ENCODE results near the gene SDK1. TPM values are rescaled to one million over a fixed set of nuclear protein-coding genes. Genes with fewer than 3 reads are reported as not detected.

Gene SDK1
- total and polyA plus RNA-seq, 10 of the 15 experiments (the other 5 are each of a cell fraction or from before 2014, with no cell fraction given) = 0.14 to 0.33 TPM; not detected in 8

- no peaks in the 10 kb centered on the region for H4K20me1 ChIP-seq (ENCODE audit: control insufficient read depth, insufficient read depth)
- no peak overlapping the region for H3K27ac ChIP-seq (ENCODE audit: control insufficient read depth, insufficient read depth)
- ChIA-PET POLR2A (no interaction called here), RAD21 (ENCODE audit: unreplicated experiment) (no interaction called here), CTCF (no interaction called here), SMC1A (ENCODE audit: uncharacterized antibody, unreplicated experiment) (no interaction called here)
- BruUV-seq (replicated peaks) = no TSS peak
- in situ Hi-C loops (cut with MboI) (no loop called here), intact Hi-C loops (cut with micrococcal nuclease; ENCODE audit: unreplicated experiment) (no loop called here)
- 70% methylated on average over 13 of the region's 16 CpGs for WGBS (ENCODE audit: insufficient coverage, insufficient replicate concordance, low lambda C conversion rate, missing lambda C conversion rate)
- no peak overlapping the region for H3K9ac ChIP-seq (ENCODE audit: control insufficient read depth, insufficient read depth, low read length)
- H3K4me2 ChIP-seq (ENCODE audit: control insufficient read depth, insufficient read depth) = no peak overlapping the region
- no peaks in the 10 kb centered on the region for H3K36me3 ChIP-seq (ENCODE audit: control insufficient read depth in 2 of 2, insufficient read depth in 2 of 2, low read length in 1 of 2)
- H3K79me2 ChIP-seq (ENCODE audit: control insufficient read depth, insufficient read depth, low read length) = no peaks in the 10 kb centered on the region
- DNase-seq (ENCODE audit: low read depth, low spot score) (no peak), ATAC-seq (no peak), FAIRE-seq (no peak)
- H3K4me1 ChIP-seq (ENCODE audit: control insufficient read depth, insufficient read depth, low read length) = no peaks in the 10 kb centered on the region
- no peak overlapping the region for H2AFZ ChIP-seq (ENCODE audit: control insufficient read depth, low read depth, low read length)
- no peaks in the 10 kb centered on the region for H3K27me3 ChIP-seq (replicated peaks in 1 of 2; ENCODE audit: control insufficient read depth in 2 of 2, insufficient read depth in 2 of 2, low read length in 1 of 2)
- no peak overlapping the region for H3K4me3 ChIP-seq
- H3K9me3 ChIP-seq (replicated peaks; ENCODE audit: control insufficient read depth, insufficient read depth, low read length) = no peaks in the 10 kb centered on the region; the same call in 2 of the 3 replicates
- TF ChIP-seq USF2 (IDR thresholded peaks at IDR 0.05; ENCODE audit: borderline replicate concordance, low read depth, low read length) = no peak
- no peak for TF ChIP-seq PRDM15 (CRISPR knock-in tag; IDR thresholded peaks at IDR 0.05)
- TF ChIP-seq MYC (IDR thresholded peaks at IDR 0.05; ENCODE audit: insufficient read depth, insufficient read length, insufficient replicate concordance, low read length, severe bottlenecking) = no peak
- no peak for TF ChIP-seq MAX (IDR thresholded peaks at IDR 0.05; ENCODE audit: low read depth, low read length)
- TF ChIP-seq ZBTB4 (CRISPR knock-in tag; IDR thresholded peaks at IDR 0.05) = no peak
- no peak for TF ChIP-seq CREB1 (IDR thresholded peaks at IDR 0.05; ENCODE audit: low read depth)
- no peak for TF ChIP-seq CTCF (IDR thresholded peaks at IDR 0.05 in 2 of 3, conservative IDR thresholded peaks at IDR 0.05 in 1 of 3; ENCODE audit: control insufficient read depth in 2 of 3, extremely low read depth in 1 of 3, insufficient read depth in 1 of 3, low read depth in 3 of 3, low read length in 3 of 3)
- TF ChIP-seq MYB (IDR thresholded peaks at IDR 0.05; ENCODE audit: borderline replicate concordance, low read depth, low read length) = no peak
Observed at GRCh38 chr7:4178416-4178815, 877.4 kb downstream of the SDK1 start.

Measured in GM12878 (cell line).